Measurements from ENCODE around the gene ST6GALNAC3.
"Not testable (repeated sequence)": the region's sequence is repeated elsewhere in the genome, so short reads cannot be mapped to it uniquely, and the experiment has no call there.

Gene ST6GALNAC3

DNA sequence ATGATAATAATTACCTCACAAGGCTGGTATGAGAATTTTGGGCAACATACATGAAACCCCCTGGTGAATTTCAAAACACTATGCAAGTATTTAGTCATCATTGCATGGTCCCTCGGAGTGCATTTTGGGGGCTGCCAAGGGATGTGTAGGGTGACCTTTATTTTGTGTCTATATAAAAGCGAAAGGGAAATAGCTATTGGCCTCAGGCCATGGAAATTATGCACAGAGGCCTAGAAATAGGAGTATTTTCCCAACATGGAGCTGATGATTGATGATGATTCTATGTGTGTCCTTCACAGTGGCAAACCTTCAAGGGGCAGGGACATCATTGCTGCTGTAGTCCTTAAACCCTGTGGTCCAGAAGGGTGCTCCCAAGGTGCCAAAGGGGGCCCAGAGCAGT lies 265.5 kb downstream of the ST6GALNAC3 start:
- no peak overlapping the region for H3K4me3 ChIP-seq (ENCODE audit: low read depth, low read length)
- ChIA-PET POLR2A (no interaction called here), CTCF (interaction anchor here (0.9 kb wide), 1 partner anchor 9 kb away, joined by 3 read pairs; no protein-coding TSS in a partner anchor)
- DNase-seq (ENCODE audit: low read depth, low spot score): no peak
- TF ChIP-seq, protein P1, sequence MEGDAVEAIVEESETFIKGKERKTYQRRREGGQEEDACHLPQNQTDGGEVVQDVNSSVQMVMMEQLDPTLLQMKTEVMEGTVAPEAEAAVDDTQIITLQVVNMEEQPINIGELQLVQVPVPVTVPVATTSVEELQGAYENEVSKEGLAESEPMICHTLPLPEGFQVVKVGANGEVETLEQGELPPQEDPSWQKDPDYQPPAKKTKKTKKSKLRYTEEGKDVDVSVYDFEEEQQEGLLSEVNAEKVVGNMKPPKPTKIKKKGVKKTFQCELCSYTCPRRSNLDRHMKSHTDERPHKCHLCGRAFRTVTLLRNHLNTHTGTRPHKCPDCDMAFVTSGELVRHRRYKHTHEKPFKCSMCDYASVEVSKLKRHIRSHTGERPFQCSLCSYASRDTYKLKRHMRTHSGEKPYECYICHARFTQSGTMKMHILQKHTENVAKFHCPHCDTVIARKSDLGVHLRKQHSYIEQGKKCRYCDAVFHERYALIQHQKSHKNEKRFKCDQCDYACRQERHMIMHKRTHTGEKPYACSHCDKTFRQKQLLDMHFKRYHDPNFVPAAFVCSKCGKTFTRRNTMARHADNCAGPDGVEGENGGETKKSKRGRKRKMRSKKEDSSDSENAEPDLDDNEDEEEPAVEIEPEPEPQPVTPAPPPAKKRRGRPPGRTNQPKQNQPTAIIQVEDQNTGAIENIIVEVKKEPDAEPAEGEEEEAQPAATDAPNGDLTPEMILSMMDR (IDR thresholded peaks at IDR 0.05; ENCODE audit: insufficient read depth, low read length, missing control alignments): no peak

DNA sequence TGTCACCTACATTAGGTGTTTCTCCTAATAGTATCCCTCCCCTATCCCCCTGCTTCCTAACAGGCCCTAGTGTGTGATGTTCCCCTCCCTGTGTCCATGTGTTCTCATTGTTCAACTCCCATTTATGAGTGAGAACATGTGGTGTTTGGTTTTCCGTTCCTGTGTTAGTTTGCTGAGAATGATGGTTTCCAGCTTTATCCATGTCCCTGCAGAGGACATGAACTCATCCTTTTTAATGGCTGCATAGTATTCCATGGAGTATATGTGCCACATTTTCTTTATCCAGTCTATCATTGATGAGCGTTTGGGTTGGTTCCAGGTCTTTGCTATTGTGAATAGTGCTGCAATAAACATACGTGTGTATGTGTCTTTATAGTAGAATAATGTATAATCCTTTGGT lies 267.3 kb downstream of the ST6GALNAC3 start:
- CTCF ChIA-PET; POLR2A ChIA-PET; DNase-seq (ENCODE audit: low read depth, low spot score): not testable (repeated sequence)

DNA sequence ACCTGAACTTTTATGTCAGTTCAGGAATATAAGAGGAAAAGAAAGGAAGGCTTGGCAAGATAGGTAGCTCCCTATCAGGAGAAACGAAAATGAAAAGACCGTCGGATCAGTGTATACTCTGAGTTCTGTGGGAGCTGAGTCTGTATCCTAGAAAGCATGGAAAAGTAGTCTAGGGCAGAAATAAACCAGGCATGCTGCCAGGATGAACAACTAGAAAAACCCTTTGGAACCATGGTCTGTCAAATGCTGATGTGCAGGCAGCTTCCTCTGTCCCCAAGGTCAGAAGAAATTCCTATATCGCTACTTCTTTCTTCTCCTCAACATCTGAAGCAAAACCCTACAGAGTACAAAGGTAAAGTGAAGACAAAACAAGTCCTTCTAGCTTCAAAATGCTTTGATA lies 268.8 kb downstream of the ST6GALNAC3 start:
- no peak overlapping the region for H3K4me3 ChIP-seq (ENCODE audit: low read depth, low read length)
- CTCF ChIA-PET: interaction anchor here (1.0 kb wide), 1 partner anchor 11 kb away, joined by 3 read pairs; no protein-coding TSS in a partner anchor

More for the DNA sequence above, 267.3 kb downstream of the ST6GALNAC3 start:
- not testable (repeated sequence) for H3K4me3 ChIP-seq (ENCODE audit: low read depth, low read length)

DNA sequence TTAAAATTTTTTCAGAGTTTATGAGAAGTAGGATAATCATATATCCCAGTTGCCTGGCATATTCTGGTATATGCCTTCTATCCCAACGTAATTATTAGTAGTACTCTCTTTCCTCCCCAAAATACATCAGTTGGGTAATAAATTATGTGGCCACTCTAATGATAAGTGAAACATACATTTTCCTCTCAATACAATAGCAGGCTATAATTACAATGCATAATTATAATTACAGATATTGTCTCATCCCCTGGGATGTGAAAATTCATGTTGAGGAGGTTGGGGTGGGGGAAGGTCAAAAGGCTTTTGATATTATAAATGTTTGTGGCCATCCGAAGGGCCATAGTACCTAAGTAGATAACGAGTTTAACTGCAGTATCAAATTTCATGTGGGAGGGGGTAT lies 277.1 kb downstream of the ST6GALNAC3 start:
- TF ChIP-seq, protein P1 (IDR thresholded peaks at IDR 0.05; ENCODE audit: insufficient read depth, low read length, missing control alignments): no peak
- CTCF ChIA-PET: no interaction called here

More for the DNA sequence above, 268.8 kb downstream of the ST6GALNAC3 start:
- TF ChIP-seq, protein P1 (IDR thresholded peaks at IDR 0.05; ENCODE audit: insufficient read depth, low read length, missing control alignments): no peak
- no peak for DNase-seq (ENCODE audit: low read depth, low spot score)
- POLR2A ChIA-PET: no interaction called here

DNA sequence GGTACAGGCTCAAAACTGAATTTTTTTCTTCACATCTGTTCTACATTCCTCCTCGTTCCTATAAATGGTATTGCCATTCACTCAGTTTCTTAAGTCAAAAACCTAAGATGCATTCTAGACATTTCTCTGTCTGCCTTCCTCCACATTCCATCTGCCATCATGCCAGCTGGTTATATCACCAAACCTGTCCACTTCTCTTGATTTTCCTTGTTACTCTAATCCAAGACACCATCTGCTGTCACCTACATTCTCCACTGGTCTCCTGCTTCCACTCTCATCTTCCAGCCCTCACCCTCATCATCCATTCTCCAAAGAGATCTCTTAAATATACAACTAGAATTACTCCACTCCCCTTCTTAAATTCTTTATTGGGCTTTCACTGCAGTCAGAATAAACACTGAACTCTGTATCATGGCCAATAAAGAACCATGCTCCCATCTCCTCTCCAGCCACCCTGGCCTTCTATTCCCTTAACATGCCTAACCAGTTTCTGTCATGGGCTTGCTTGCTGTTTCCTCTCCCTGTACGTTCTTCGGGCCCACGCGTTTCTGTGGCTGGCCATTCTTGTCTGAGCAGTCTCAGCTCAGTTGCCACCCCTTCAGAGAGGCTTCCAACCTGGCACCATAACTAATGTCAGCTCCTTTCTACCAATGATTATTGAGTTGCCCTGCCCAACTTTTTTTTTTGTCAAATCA lies 278.3 kb downstream of the ST6GALNAC3 start:
- ChIA-PET POLR2A (no interaction called here), CTCF (no interaction called here)
- no peak for DNase-seq (ENCODE audit: low read depth, low spot score)
- TF ChIP-seq, protein P1 (IDR thresholded peaks at IDR 0.05; ENCODE audit: insufficient read depth, low read length, missing control alignments): no peak
- no peak overlapping the region for H3K4me3 ChIP-seq (ENCODE audit: low read depth, low read length)

More for the DNA sequence above, 277.1 kb downstream of the ST6GALNAC3 start:
- H3K4me3 ChIP-seq (ENCODE audit: low read depth, low read length): no peak overlapping the region
- no peak for DNase-seq (ENCODE audit: low read depth, low spot score)
- POLR2A ChIA-PET: no interaction called here

DNA sequence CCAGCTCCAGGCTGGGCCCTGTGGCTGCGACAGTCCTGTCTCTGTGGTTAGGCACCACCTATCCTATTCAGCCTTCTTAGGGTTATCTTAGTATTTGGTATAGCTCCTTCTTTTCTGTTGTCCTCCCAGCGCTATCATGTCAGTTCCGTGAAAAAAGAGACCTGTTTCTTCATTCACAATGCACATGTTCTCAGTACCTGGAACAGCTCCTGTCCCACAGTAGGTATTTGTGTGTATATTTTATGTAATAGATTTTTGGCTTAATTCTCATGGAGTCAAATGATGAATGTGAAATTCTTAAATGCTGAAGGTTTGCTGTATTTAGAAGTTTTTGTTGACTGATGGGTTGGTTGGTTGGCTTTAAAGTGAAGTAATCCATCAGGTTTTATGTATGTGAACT lies 279.7 kb downstream of the ST6GALNAC3 start:
- DNase-seq (ENCODE audit: low read depth, low spot score): no peak
- ChIA-PET POLR2A (no interaction called here), CTCF (no interaction called here)
- no peak overlapping the region for H3K4me3 ChIP-seq (ENCODE audit: low read depth, low read length)
- TF ChIP-seq, protein P1 (IDR thresholded peaks at IDR 0.05; ENCODE audit: insufficient read depth, low read length, missing control alignments): no peak

DNA sequence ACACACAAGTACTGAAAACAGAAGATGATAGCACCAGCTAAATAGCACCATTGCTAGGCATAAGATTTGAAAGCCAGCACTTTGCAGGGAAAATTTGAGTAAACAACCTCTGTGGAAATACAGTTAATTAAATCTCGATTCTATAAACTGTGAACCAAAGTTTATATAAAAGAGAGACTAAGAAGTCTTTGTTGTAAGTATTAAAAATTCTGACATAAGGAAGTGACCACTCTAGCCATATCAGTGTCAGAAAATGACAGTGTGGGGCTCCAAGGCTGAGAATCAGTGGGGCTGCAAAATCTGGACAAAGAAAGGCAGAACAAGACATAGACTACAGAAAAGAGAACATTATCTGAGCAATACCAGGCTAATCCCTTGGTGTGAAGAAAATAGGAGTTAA lies 292.2 kb downstream of the ST6GALNAC3 start:
- POLR2A ChIA-PET: no interaction called here
- CTCF ChIA-PET: no interaction called here
- TF ChIP-seq, protein P1 (IDR thresholded peaks at IDR 0.05; ENCODE audit: insufficient read depth, low read length, missing control alignments): no peak

More for the DNA sequence above, 292.2 kb downstream of the ST6GALNAC3 start:
- H3K4me3 ChIP-seq (ENCODE audit: low read depth, low read length): no peak overlapping the region
- no peak for DNase-seq (ENCODE audit: low read depth, low spot score)

Data from AG04449 (cell line).